ENCODE data around the gene FGD4.

- TF ChIP-seq CTCF (IDR thresholded peaks at IDR 0.05), result no peak
- TF ChIP-seq POLR2A (IDR thresholded peaks at IDR 0.05), result no peak
- no peak for TF ChIP-seq POLR2AphosphoS5 (IDR thresholded peaks at IDR 0.05)
- no peak for TF ChIP-seq EP300 (IDR thresholded peaks at IDR 0.05)
Observed at GRCh38 chr12:32512910-32513309, 113.6 kb downstream of the FGD4 start.
